ENCODE data around the gene EDNRA.
A peak's percentile ranks its signal among the peaks of the same experiment; 100 is the strongest.

EDNRA gene

DNA sequence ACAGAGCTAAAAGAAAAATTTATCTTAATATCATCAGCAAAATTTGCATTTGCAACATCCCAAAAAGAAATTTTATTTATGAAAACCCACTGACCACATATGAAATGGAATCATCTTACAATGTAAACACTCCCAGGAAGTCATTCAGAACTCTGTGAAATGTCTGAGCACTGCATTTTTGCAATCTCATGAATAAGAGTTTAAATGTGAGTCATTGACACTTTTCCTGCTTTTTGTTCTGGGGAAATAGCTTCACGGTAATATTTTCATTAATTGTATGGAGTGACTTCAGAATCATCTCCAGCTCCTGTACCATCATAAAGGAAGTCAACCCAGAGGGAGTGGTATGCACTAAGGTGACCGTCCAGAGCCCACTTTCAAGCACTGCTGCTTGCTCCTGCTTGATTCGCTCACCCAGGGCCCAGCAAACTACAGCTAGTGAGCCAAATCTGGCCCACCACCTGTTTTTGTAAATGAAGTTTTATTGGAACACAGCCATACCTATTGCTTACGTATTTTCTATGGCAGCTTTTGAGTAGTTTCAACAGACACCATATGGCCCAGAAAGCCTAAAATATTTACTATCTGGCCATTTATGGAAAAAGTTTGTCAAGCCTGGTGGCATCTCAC is 17.2 kb downstream of the EDNRA start:
- DNase-seq = no peak

DNA sequence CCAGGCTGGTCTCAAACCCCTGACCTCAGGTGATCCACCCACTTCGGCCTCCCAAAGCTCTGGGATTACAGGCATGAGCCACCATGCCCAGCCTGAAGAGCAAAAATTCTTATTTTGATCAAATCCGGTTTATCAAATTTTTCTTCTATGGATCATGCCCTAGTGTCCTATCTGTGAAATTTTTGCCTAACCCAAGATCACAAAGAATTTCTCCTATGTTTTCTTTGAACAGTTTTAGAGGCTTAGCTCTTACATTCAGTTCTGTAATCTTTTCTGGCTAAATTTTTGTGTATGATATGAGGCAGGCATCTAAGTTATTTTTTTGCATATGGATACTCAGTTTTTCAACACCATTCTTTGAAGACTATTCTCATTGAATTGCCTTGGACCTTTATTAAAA is 27.4 kb downstream of the EDNRA start:
- DNase-seq = no peak

DNA sequence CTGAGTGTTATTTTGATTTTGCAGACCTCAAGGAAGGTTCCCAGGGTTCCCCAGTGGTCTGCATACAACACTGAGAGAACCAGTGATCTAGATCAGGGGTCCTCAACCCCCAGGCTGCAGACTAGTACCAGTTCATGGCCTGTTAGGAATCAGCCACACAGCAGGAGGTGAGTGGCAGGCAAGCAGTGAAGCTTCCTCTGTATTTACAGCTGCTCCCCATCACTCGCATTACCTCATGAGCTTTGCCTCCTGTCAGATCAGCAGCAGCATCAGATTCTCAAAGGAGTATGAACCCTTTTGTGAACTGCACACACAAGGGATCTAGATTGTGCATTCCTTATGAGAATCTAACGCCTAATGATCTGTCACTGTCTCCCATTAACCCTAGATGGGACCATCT is 28.5 kb downstream of the EDNRA start:
- no peak for DNase-seq

DNA sequence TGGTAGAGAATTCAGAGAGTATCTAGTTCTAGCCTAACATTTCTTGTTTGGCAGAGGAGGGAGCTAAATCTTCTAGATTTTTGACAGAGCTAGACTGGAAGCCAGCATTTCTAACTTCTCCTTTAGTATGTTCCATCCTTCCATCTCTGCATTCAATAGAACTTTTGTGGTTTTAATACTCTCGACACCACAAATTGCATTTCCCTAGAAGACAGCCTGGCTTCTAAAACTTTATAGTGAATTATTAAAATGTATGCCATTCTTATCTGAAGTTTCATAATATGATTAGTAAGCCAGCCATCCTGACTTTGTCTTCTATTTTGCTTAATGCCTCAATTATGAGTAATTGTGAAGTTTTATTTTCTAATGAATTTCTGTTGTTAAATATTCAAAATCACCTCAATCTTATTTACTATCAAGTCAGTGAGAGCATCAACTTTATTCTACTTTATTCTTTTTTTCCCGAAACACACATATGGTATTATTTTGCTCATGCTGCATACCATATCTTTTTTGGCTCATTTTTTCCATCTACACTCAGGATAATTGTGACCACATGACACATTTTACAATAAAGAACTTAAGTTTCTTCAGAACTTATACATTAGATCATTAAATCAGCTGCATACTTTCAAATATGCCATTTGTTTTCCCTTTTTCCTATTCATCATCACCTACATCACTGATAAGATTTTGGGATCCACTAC is 30.2 kb downstream of the EDNRA start:
- DNase-seq = no peak

DNA sequence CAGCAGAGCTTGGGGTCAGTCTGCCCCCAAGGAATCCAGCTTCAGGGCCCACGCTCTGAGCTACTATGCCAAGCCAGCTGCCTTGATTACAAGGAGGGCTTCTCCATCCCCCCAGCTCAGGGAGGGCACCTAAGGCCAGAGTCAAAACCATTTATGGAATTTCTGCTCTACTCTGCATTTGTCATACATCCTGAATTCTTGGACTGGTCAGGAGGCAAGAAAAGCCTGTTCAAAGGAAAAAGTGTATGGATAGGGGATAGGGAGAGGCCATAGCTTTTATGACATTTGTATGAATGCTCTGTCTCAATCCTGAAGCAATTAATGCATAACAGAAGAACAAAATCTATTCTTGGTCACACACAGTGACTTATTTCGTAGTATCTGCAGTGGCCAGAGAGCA is 32.2 kb downstream of the EDNRA start:
- no peak for DNase-seq

DNA sequence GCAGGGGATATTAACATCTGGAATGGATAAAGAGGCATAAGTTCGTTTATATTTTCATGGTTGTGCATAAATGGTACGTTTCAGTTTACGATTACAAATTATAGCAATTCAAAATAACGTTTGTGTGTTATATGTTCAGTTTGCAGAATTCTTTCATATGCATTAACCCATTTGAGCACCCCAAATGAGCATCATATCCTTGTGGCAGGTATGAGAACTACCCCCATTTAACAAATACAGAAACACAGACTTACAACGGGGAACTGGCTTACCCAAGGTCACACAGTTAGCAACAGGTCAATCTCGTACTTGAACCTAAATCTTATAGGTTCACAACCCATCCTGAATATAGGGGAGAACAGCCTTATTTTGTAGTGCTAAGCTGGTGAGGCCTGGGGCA is 33.1 kb downstream of the EDNRA start:
- DNase-seq = no peak

DNA sequence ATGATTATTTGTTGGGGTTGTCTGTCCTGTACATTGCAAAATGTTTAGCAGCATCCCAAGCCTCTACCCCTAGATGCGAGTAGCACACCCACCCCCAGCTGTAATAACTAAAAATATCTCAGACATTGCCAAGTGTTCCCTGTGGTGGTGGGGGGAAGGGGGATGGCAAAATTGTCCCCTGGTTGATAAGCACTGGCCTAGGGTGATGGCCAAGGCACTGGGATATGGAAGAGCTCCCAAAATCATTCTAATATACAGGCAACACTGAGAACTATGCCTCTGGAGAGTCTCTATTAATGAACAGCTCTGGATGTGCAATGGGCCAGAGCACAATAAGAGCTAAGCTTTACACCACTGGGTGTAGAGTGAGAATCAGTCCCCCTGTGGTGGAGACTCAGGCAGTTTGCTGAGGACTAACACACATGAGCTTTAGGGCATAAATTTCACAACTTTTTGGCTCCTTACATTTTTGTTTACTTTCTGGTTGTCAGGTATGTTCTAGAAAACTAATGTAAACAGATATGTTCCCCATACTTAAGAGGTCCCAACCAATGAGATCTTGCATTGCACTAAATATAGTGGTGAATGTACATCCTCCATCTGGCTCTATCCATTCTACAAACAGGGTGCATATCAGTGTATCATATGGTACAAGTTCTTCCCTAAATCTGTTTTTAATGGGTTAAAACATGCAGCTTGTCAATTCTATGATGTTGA is 34.5 kb downstream of the EDNRA start:
- DNase-seq = no peak

DNA sequence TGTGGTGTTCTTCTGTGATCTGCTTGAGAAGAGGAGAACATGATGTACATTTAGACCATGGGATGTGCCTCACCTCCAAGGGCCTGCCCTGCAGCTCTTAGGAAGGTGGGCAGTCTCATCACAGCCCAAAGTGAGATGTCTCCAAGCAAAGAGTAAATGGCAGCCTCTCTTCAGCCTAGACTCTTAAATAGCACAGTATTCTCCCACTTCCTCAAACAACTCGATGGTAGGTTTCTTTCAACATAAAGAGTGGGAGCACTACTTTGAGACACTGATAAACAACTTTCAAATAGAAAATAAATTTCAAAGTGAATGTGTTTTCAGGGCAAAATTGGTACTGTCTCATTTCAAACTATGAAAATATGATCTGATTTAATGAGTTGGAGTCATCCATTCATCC is 35.2 kb downstream of the EDNRA start:
- DNase-seq = no peak

DNA sequence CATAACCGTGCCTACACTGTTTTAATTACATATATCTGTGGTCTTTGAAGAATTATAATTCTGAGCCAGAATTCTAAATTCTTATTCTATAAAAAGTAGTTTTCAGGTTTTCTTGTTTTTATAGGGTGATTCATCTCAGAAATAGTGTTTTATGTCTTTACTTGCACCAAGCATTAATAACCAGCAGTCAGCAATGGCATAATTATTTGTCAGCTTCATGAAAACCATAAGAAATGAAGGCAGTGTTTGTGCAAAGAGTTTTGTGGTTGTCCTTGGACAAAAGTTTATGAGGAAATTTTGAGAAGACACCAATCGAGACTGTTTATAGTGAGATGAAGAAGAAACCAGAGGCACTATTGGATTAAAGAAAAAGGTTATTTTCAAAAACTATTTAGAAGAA is 37.2 kb downstream of the EDNRA start:
- no peak for DNase-seq

DNA sequence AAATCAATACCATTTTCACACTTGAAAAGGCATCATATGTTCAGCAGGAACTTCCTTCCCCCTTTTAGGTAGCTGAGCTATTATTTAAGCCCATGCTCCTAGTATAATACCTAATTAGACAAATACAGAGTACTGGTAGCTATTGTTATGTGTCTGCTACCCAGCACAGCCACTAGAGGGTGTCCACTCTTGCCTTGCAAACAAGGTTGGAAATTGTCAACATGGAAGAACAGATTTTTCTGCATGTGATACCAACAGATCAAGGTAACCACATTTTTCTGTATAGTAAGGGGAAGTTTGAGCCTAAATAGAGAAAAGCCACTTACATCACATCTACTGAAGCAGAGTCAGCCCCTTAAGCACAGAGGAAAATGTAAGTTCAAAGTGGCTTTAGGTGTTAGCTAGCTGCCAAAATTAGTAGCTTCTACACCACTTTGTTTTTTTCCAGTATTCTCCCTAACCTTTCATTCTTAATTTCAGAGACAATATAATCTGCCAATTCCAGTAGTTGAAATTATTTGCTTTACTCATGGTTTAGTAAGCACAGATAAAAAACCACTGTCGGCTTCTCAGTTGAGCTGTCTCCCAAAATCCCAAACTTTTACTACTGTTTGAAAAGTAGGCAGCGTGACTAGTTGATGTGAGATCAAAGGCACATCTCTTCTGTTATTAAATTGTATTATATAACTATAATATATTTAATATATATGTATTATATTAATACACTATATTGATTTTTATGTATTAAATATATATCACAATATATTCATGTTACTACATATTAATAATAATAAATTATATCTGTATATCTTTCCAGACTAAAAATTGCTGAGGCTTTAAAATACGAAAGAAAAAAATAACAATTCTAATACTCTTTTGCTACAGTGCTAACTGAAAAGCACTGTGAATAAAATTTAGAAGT is 38.2 kb downstream of the EDNRA start:
- DNase-seq = peak; percentile 7 to 12

DNA sequence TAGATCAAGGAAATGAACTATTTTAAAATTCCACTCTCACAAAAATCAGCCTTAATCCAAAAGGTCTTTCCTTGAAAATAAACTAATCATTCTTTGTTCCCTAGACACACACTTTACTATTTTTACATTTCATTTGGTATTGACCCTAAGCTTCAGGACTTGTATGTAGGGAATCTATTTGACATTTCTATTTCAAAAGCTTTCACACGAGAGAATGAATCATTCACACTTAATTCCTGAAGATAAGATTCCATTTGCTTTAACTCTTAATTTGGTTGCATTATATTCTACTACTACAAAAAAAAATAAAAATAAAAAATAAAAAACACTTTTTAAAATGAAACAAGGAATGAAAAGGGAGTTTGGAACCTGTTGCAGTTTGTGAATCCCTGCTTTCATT is 43.7 kb downstream of the EDNRA start:
- DNase-seq = no peak

DNA sequence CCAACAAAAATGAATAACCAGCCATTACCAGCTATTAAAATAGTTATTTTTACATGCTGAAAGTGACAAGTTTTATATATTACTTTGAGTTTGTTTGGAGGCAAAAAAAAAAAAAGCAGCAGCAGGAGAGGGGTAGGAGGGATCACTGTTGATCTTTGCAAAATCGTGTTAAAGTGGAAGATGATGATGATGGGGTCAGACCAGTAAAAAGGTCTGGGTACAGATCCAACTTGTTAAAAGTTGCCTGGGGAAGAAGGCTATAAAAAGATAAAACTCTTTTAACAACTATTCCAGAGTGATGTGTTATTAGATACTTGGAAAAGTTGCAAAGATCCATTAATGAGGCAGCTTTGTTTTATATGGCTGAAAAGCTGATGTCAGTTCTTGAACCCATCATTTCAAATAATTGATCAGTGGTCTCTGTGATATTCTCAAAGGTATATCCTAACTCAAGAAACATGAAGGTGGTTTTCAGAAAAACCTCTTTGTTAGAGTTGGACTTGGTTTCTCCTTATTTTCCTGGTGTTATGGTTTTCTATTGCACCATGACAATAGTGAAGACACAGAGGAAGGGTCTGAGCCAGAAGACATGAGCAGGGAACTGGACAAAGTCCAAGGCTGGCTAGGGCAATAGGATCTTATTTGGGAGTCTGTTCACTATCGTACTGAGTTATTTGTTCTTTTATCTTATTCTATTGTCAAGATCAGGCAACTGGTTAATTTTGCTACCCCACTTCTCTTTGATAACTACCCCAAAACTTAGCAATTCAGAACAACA is 44.8 kb downstream of the EDNRA start:
- no peak for DNase-seq

DNA sequence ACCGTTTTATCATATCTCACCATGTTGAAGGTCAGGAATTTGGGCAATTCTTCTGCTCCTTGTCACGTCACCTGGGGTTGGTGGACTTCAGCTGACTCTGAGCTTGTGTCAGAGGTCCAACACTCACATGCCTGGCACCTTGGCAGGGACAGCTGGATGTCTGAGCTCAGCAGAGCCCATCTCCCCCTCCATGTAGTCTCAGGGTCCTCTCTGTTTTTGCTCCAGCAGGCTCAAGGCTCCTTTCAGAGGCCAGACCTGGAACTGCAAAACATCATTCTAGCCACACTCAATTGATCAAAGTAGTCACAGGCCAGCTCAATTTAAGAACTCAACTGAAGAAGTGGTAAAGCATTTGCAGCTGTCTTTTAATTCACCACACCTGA is 45.4 kb downstream of the EDNRA start:
- no peak for DNase-seq

DNA sequence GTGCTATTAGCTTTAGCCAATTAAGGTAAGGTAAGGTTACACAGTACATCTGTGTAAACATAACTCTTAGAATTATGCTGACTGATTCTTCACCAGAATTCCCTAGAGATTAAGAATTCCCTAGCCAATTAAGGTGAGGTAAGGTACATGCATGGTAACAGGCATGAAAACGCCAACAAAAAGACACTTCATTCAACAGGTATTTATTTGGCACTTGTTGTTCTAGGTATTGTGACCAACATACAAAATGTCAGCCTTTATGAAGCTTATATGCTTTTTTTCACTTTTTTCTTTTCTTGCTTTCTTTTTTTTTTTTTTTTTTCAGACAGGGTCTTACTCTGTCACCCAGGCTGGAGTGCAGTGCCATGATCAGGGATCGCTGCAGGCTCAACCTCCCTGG is 47.2 kb downstream of the EDNRA start:
- no peak for DNase-seq

DNA sequence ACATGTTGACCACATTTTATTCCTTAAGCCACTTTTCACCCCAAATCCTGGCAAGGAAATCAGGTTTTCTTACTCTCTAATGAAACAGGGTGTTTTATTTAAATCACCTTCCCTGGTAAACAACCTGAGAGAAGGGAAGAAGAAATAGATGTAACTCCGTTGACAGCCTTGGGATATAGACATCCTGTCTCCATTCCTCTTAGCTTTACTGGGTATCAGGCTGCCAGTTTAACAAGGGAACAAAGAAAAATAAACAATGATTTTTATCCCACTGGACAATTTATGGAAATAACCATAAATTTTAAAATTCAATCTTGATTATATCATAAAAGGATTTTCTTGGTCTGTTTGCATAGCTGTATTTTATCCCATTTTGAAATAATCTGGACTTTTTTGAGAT is 49.2 kb downstream of the EDNRA start:
- no peak for DNase-seq

DNA sequence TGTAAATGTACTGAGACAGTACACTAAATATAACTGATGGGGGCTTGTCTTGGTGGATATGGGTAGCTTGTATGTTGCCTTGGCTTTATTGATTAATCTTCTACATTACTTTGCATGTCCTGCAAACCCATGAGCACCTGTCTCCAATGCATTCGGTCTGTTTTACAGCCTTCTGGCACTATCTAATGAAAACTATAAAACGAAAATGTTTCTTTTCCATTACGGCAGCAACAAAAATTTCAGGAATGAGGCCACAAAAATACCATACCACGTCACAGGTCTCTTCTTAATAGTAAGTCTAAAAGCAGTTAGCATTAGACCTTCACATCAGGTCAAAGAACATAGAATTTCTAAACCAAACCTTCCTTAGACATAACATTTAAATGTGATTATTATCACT is 49.8 kb downstream of the EDNRA start:
- no peak for DNase-seq

DNA sequence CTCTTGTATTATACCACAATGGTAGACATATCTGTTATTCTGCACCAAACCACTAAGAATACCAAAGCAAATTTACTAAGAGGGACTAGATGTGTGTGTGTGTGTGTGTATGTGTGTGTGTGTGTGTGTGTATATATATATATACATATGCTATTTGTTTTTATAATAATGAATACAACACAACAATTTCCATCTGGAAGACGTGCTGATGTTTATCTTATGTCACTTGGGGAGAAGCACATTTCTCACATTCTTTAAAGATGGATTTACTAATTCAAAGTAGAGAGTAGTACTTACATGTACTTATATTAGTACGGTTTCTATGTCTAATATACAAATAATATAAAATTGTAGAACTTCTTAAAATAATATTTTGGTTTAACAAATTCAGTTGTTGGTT is 52.0 kb downstream of the EDNRA start:
- no peak for DNase-seq

DNA sequence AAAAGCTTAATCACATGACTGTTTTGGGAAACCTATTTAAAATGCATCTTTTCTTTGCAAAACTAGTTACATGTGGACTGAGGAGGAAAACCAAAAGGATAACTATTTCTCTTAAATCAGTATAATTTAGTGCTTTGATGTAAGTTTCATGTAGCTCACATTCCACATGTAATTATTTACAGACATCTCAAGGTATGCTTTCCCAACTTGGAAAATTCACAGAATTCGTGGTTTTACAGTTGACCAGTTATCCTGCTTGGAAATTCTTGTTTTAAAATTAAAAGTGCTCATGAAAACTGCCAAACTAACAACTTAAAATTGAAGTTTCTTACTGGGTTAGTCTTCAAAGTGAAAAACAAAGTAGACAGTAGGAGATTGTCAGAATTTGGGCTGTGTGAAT is 52.4 kb downstream of the EDNRA start:
- no peak for DNase-seq

DNA sequence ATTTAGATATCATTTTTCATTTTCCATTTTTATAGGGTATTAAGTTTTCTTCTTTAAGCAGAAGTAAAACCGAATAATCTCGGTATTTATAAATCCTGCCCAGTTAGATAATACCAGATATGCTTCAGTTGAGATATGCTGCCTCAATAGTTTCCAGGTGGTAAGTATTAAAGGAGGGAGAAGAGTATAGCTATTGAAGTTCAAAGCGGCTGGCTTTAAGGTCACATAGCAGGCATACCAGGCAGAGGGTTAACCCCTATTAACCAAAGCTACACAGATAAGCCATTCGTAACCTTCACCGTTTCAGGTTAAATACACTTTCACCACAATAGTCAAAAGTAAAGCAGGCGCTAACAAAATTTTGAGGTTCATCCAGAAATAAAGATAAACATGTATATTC is 54.2 kb downstream of the EDNRA start:
- DNase-seq = no peak

DNA sequence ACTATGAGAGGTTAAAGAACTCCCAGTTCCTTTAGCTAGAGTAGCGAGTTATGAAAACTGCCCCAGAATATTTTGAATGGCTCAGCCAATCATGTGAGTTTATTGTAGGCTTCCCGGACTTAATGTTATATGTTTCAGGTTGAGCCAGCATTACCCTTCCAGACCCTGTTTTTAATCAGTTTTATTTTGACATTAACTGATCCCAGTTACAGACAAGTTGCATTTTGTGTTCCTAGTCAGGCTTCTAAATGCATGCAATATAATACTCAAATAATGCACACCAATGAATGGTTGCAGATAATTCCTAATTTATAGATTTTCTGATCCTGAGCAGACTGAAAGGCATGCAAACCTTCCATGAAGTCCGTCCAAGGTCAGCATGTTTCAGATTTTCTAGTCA is 57.8 kb downstream of the EDNRA start:
- no peak for DNase-seq

DNA sequence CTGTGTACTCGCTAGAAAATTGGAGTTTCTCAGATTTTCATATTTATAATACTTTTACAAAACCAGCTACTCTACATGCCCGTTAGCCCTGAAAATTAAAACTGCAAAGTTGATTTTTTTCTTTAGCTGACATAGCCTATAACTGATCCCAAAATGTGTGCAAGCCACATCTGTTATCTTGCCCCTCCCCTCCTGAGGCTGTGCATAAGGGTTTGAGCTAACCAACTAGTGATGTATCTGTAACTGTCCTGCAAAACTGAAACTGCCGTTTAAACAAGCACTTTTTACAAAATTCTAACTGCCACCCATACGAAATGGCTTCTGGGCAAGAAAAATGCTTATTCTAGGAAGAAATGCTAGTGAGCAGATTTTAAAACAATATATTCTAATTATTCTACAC is 59.1 kb downstream of the EDNRA start:
- no peak for DNase-seq

DNA sequence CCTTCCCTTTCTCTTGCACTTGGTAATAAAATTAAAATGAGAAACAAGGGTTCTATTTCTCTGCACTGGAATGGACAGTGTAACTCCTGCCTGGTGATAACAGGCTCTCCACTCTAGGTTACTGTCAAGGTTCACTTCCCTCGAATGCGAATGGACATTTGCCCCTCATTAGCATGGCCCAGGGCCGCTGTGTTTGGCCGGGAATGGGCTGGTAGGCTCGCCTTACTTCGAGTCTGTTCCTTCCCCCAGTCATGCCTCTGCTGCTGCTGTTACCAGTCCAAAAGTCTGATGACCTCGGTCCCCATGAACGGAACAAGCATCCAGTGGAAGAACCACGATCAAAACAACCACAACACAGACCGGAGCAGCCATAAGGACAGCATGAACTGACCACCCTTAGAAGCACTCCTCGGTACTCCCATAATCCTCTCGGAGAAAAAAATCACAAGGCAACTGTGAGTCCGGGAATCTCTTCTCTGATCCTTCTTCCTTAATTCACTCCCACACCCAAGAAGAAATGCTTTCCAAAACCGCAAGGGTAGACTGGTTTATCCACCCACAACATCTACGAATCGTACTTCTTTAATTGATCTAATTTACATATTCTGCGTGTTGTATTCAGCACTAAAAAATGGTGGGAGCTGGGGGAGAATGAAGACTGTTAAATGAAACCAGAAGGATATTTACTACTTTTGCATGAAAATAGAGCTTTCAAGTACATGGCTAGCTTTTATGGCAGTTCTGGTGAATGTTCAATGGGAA is 61.5 kb downstream of the EDNRA start:
- no peak for DNase-seq

All from stimulated activated CD4-positive, alpha-beta T cell treated with anti-CD3 and anti-CD28 coated beads, Interleukin-4, amount 100 ng/mL, for 4 hours (primary cell).